H9 (cell line): ENCODE results near the gene NR4A2. TPM values are rescaled to one million over a fixed set of nuclear protein-coding genes. Genes with fewer than 3 reads are reported as not detected.

Experiments
- DNase-seq: peaks from one replicate; pipeline ENCODE4 v3.0.0-alpha.2; 2017
- H2AFZ ChIP-seq: one replicate; pipeline ENCODE4 v1.6.1; 2013; ENCODE audit warnings: mild to moderate bottlenecking, low read length, control low read depth, moderate library complexity
- H2AK5ac ChIP-seq: 2 replicates; pipeline ENCODE4 v1.6.1; 2013; ENCODE audit warnings: low read length, control low read depth, mixed read lengths; ENCODE audit not compliant: insufficient read length
- H2BK120ac ChIP-seq: one replicate; pipeline ENCODE4 v1.6.1; 2013; ENCODE audit warnings: low read depth, mild to moderate bottlenecking, low read length, control low read depth, inconsistent platforms; ENCODE audit not compliant: poor library complexity, severe bottlenecking
- H2BK12ac ChIP-seq: 2 replicates; pipeline ENCODE4 v1.6.1; 2013; ENCODE audit warnings: low read length, control low read depth, mixed read lengths, low read depth; ENCODE audit not compliant: insufficient read length
- H2BK15ac ChIP-seq: 2 replicates; pipeline ENCODE4 v1.6.1; 2013; ENCODE audit warnings: low read depth, low read length, control low read depth
- H2BK20ac ChIP-seq: one replicate; pipeline ENCODE4 v1.6.1; 2013; ENCODE audit warnings: low read depth, mild to moderate bottlenecking, low read length, control low read depth, inconsistent platforms; ENCODE audit not compliant: poor library complexity, severe bottlenecking
- H2BK5ac ChIP-seq: 2 replicates; pipeline ENCODE4 v1.6.1; 2013; ENCODE audit warnings: low read length, control low read depth, mixed read lengths; ENCODE audit not compliant: insufficient read length
- H3K14ac ChIP-seq: 2 replicates; pipeline ENCODE4 v1.6.1; 2013; ENCODE audit warnings: low read length, control low read depth; ENCODE audit not compliant: insufficient read depth
- H3K18ac ChIP-seq: 2 replicates; pipeline ENCODE4 v1.6.1; 2013; ENCODE audit warnings: low read depth, mild to moderate bottlenecking, mixed read lengths, low read length, control low read depth; ENCODE audit not compliant: insufficient read length
- H3K23ac ChIP-seq: 2 replicates; pipeline ENCODE4 v1.6.1; 2013; ENCODE audit warnings: low read length, control low read depth, mixed read lengths, low read depth; ENCODE audit not compliant: insufficient read length
- H3K23me2 ChIP-seq: 2 replicates; pipeline ENCODE4 v1.6.1; 2013; ENCODE audit warnings: low read depth, mild to moderate bottlenecking, mixed read lengths, low read length, control low read depth; ENCODE audit not compliant: insufficient read length, poor library complexity, severe bottlenecking
- H3K27ac ChIP-seq: 2 replicates; pipeline ENCODE4 v1.5.1; 2013; ENCODE audit warnings: low read length, control low read depth, mixed read lengths, low read depth; ENCODE audit not compliant: insufficient read length
- H3K27me3 ChIP-seq: 2 replicates; pipeline ENCODE4 v1.6.1; 2013; ENCODE audit warnings: low read length, control low read depth, inconsistent platforms; ENCODE audit not compliant: insufficient read depth
- H3K4ac ChIP-seq: 2 replicates; pipeline ENCODE4 v1.6.1; 2013; ENCODE audit warnings: low read depth, mild to moderate bottlenecking, control low read depth, inconsistent platforms, low read length, moderate library complexity
- H3K4me1 ChIP-seq: 2 replicates; pipeline ENCODE4 v1.6.1; 2013; ENCODE audit warnings: low read length, control low read depth, inconsistent platforms; ENCODE audit not compliant: insufficient read depth
- H3K4me2 ChIP-seq: 2 replicates; pipeline ENCODE4 v1.6.1; 2013; ENCODE audit warnings: low read length, control low read depth, mixed read lengths; ENCODE audit not compliant: insufficient read length, insufficient read depth
- H3K56ac ChIP-seq: 2 replicates; pipeline ENCODE4 v1.6.1; 2013; ENCODE audit warnings: low read depth, mild to moderate bottlenecking, mixed read lengths, low read length, control low read depth; ENCODE audit not compliant: insufficient read length
- H3K79me1 ChIP-seq: 2 replicates; pipeline ENCODE4 v1.6.1; 2013; ENCODE audit warnings: low read depth, mild to moderate bottlenecking, moderate library complexity, low read length, control low read depth, inconsistent platforms; ENCODE audit not compliant: insufficient read depth, poor library complexity, severe bottlenecking
- H3K79me2 ChIP-seq: 2 replicates; pipeline ENCODE4 v1.6.1; 2013; ENCODE audit warnings: low read length, control low read depth, inconsistent platforms; ENCODE audit not compliant: insufficient read depth
- H3K9ac ChIP-seq: 2 replicates; pipeline ENCODE4 v1.6.1; 2013; ENCODE audit warnings: low read length, control low read depth, mixed read lengths; ENCODE audit not compliant: insufficient read length; ENCODE audit errors: extremely low read depth
- H3K9me3 ChIP-seq: one replicate; pipeline ENCODE4 v1.6.1; 2013; ENCODE audit warnings: low read depth, low read length, inconsistent platforms; ENCODE audit not compliant: control insufficient read depth
- H3T11ph ChIP-seq: one replicate; pipeline ENCODE4 v1.6.1; 2013; ENCODE audit warnings: mild to moderate bottlenecking, low read length, control low read depth, inconsistent platforms
- H4K20me1 ChIP-seq: one replicate; pipeline ENCODE4 v1.6.1; 2013; ENCODE audit not compliant: control insufficient read depth, insufficient read length, insufficient read depth
- H4K5ac ChIP-seq: 2 replicates; pipeline ENCODE4 v1.6.1; 2013; ENCODE audit warnings: low read depth, mild to moderate bottlenecking, mixed read lengths, low read length, control low read depth; ENCODE audit not compliant: insufficient read length
- H4K8ac ChIP-seq: replicated peaks from 2 replicates; pipeline ENCODE4 v1.6.1; 2013; ENCODE audit warnings: low read length, control low read depth, mixed read lengths, low read depth; ENCODE audit not compliant: insufficient read length
- H4K91ac ChIP-seq: 2 replicates; pipeline ENCODE4 v1.6.1; 2013; ENCODE audit warnings: low read depth, mild to moderate bottlenecking, moderate library complexity, mixed read lengths, low read length, control low read depth; ENCODE audit not compliant: insufficient read length
- H3K27ac Mint-ChIP-seq, 3 experiments: 2 replicates in 2 of 3; 3 replicates in 1 of 3; pipeline ENCODE4 v1.8.0; 2020 to 2021; ENCODE audit warnings: mixed read lengths in 3 of 3, mild to moderate bottlenecking in 1 of 3, moderate library complexity in 1 of 3
- H3K27me3 Mint-ChIP-seq: 2 replicates; pipeline ENCODE4 v1.8.0; 2021; ENCODE audit warnings: low read depth, mild to moderate bottlenecking, moderate library complexity, mixed read lengths
- H3K36me3 Mint-ChIP-seq, 3 experiments: 2 replicates in 2 of 3; 3 replicates in 1 of 3; pipeline ENCODE4 v1.8.0; 2020 to 2021; ENCODE audit warnings: low read depth in 3 of 3, mixed read lengths in 3 of 3; ENCODE audit not compliant: insufficient read depth in 1 of 3
- H3K4me1 Mint-ChIP-seq, 2 experiments: 2 replicates each; pipeline ENCODE4 v1.8.0; 2020; ENCODE audit warnings: mixed read lengths in 2 of 2
- H3K4me3 Mint-ChIP-seq, 2 experiments: 2 replicates in 1 of 2; 3 replicates in 1 of 2; pipeline ENCODE4 v1.8.0; 2020 to 2021; ENCODE audit warnings: mild to moderate bottlenecking in 2 of 2, mixed read lengths in 2 of 2, moderate library complexity in 1 of 2
- H3K9me3 Mint-ChIP-seq, 2 experiments: 2 replicates in 1 of 2; 3 replicates in 1 of 2; pipeline ENCODE4 v1.8.0; 2020; ENCODE audit warnings: mild to moderate bottlenecking in 2 of 2, mixed read lengths in 2 of 2, moderate library complexity in 1 of 2
- WGBS: extraction: QIAGEN DNeasy Blood & Tissue Kit; methylation state at CpG from one replicate; pipeline ENCODE4 v1.1.7; 2013; ENCODE audit warnings: missing lambda C conversion rate, low lambda C conversion rate, mixed read lengths; ENCODE audit not compliant: insufficient read length; ENCODE audit errors: extremely low coverage; 5-methylcytosine and 5-hydroxymethylcytosine counted together
- total RNA-seq: library from RNA; stranded (reverse); gene quantifications from 2 replicates; pipeline ENCODE4 v1.2.1, GENCODE V29; 2021
- TF ChIP-seq, protein P1 (sequence below): fragments of 200-600 bp; sonication (generic); conservative IDR thresholded peaks from 3 replicates; pipeline ENCODE4 v1.8.0; 2021; ENCODE audit warnings: antibody characterized with exemption, mild to moderate bottlenecking

The NR4A2 gene
- total RNA-seq, 1 experiment from 2014 or later, result 2.0 TPM

DNA sequence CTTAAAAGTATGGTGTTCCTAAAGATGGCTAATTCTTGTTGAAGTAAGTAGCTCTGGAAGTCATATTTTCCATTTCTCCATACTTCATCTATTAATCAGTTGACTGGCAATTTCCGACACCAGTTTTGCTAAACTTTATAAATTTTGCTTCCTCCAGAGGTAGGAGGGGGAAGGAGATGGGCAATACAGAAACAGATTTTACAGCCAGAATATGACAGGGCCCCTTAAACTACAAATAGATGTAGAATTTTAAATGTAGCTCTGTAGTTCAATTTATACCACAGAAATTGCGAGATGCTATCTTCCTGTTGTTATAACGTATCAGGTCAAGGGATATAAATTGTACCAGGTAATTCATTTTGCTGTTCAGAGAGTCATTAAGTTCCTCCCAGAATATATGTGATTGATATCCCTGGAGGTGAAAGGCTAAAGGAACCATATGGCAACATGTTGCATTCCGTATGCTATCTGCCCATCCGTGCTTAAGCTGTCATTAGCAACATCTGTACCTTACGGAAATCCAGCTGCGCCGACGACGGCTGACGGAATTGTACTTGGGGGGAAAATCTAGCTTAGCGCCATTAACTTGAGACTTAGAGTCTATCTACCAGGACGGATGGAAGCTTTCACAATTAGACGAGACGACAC is 8.4 kb upstream of the NR4A2 start:
- Mint-ChIP-seq H3K4me1 (peaks cover 34 to 40% of the 10 kb centered on the region in 2 experiments), H3K9me3 (no peaks in the 10 kb centered on the region), H3K27ac (peak overlapping the region; percentile 87 to 98 (median 96); a peak in 6 of 7 replicates), H3K36me3 (no peaks in the 10 kb centered on the region; a peak in 1 of 7 replicates), H3K27me3 (peaks cover 8% of the 10 kb centered on the region; the same call in 1 of the 2 replicates), H3K4me3 (peak overlapping the region; percentile 89 to 90)
- Histone ChIP-seq H3K23me2 (peaks cover 7% of the 10 kb centered on the region), H4K5ac (no peak overlapping the region), H4K91ac (no peak overlapping the region), H3K23ac (no peak overlapping the region), H3K9me3 (no peaks in the 10 kb centered on the region), H3K4me2 (peak overlapping the region; percentile 63), H2BK120ac (no peak overlapping the region), H3K27ac (no peak overlapping the region), H4K8ac (no peak overlapping the region), H2AFZ (no peak overlapping the region), H3K18ac (no peak overlapping the region), H2BK5ac (no peak overlapping the region), H2BK12ac (no peak overlapping the region), H3K14ac (no peak overlapping the region), H4K20me1 (no peaks in the 10 kb centered on the region), H3K9ac (no peak overlapping the region), H3K56ac (no peak overlapping the region), H3K4ac (no peak overlapping the region), H3K79me2 (no peaks in the 10 kb centered on the region), H3T11ph (no peak overlapping the region), H2BK15ac (no peak overlapping the region), H2BK20ac (no peak overlapping the region), H2AK5ac (no peak overlapping the region), H3K79me1 (no peaks in the 10 kb centered on the region), H3K4me1 (no peaks in the 10 kb centered on the region; the same call in 1 of the 2 replicates), H3K27me3 (no peaks in the 10 kb centered on the region)
- DNase-seq, result no peak
- no CpG with 5 or more reads among the region's 15 CpGs for WGBS
- TF ChIP-seq, protein P1, sequence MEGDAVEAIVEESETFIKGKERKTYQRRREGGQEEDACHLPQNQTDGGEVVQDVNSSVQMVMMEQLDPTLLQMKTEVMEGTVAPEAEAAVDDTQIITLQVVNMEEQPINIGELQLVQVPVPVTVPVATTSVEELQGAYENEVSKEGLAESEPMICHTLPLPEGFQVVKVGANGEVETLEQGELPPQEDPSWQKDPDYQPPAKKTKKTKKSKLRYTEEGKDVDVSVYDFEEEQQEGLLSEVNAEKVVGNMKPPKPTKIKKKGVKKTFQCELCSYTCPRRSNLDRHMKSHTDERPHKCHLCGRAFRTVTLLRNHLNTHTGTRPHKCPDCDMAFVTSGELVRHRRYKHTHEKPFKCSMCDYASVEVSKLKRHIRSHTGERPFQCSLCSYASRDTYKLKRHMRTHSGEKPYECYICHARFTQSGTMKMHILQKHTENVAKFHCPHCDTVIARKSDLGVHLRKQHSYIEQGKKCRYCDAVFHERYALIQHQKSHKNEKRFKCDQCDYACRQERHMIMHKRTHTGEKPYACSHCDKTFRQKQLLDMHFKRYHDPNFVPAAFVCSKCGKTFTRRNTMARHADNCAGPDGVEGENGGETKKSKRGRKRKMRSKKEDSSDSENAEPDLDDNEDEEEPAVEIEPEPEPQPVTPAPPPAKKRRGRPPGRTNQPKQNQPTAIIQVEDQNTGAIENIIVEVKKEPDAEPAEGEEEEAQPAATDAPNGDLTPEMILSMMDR, result no peak
